ENCODE results near the gene ITLN1. TPM values are rescaled to one million over a fixed set of nuclear protein-coding genes. Genes with fewer than 3 reads are reported as not detected.
"Not testable (repeated sequence)": the region's sequence is repeated elsewhere in the genome, so short reads cannot be mapped to it uniquely, and the experiment has no call there.

Gene ITLN1
- not detected in 2 replicates for total RNA-seq

DNA sequence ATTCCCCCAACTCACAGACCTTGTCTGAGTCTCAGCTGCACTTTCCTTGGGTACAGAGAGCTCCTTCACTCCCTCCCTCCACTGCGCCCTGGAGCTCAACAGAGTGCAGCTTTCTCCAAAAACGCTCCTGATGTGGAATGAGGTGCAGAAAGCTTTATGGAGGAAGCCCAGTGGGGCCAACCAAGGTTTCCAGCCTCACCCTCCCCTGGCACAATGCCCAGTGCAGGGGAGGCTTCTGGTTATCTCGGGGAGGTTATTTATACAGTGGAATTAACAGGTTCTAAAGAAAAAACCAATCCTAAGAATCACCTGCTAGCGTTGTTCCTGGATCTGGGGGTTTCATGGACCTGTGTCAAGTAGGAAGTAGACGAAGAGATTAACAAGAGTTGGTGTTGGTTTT is at the start of gene ITLN1:
ITLN1 (minus strand) TSS at position 139 of the 400 bp plus-strand sequence. CDS start 303 bp downstream, outside the sequence.
- H3K79me2 ChIP-seq (ENCODE audit: insufficient read depth, low read length): no peaks in the 10 kb centered on the region

DNA sequence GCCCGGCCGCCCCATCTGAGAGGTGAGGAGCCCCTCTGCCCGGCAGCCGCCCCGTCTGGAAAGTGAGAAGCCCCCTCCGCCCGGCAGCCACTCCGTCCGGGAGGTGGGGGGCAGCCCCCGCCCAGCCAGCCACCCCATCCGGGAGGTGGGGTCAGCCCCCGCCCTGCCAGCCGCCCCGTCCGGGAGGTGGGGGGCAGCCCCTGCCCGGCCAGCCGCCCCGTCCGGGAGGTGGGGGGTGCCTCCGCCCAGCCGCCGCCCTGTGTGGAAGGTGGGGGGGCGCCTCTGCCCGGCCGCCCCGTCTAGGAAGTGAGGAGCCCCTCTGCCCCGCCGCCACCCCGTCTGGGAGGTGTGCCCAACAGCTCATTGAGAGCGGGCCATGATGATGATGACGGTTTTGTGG is 48.3 kb upstream of the ITLN1 start:
- H3K4me1 ChIP-seq (ENCODE audit: insufficient read depth, low read length); H3K9me3 ChIP-seq (ENCODE audit: low read depth, low read length); H3K27ac ChIP-seq (ENCODE audit: low read depth, low read length); H3K4me3 ChIP-seq (ENCODE audit: insufficient read depth, low read length); H3K27me3 ChIP-seq (ENCODE audit: insufficient read depth, low read length); H3K79me2 ChIP-seq (ENCODE audit: insufficient read depth, low read length); H3K4me2 ChIP-seq (ENCODE audit: insufficient read depth, low read length); H3K36me3 ChIP-seq (ENCODE audit: insufficient read depth, low read length); H4K20me1 ChIP-seq (ENCODE audit: insufficient read depth, low read length); DNase-seq (ENCODE audit: insufficient read length, low spot score, missing footprints); H2AFZ ChIP-seq (ENCODE audit: low read length): not testable (repeated sequence)

More for the DNA sequence above, at the start of gene ITLN1:
- no peaks in the 10 kb centered on the region for H4K20me1 ChIP-seq (ENCODE audit: insufficient read depth, low read length)
- H3K36me3 ChIP-seq (ENCODE audit: insufficient read depth, low read length): no peaks in the 10 kb centered on the region
- TF ChIP-seq, protein P1, sequence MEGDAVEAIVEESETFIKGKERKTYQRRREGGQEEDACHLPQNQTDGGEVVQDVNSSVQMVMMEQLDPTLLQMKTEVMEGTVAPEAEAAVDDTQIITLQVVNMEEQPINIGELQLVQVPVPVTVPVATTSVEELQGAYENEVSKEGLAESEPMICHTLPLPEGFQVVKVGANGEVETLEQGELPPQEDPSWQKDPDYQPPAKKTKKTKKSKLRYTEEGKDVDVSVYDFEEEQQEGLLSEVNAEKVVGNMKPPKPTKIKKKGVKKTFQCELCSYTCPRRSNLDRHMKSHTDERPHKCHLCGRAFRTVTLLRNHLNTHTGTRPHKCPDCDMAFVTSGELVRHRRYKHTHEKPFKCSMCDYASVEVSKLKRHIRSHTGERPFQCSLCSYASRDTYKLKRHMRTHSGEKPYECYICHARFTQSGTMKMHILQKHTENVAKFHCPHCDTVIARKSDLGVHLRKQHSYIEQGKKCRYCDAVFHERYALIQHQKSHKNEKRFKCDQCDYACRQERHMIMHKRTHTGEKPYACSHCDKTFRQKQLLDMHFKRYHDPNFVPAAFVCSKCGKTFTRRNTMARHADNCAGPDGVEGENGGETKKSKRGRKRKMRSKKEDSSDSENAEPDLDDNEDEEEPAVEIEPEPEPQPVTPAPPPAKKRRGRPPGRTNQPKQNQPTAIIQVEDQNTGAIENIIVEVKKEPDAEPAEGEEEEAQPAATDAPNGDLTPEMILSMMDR (IDR thresholded peaks at IDR 0.05; ENCODE audit: extremely low read depth, low read depth, low read length): no peak
- H3K27me3 ChIP-seq (ENCODE audit: insufficient read depth, low read length): no peaks in the 10 kb centered on the region
- H3K4me2 ChIP-seq (ENCODE audit: insufficient read depth, low read length): no peak within 1 kb of the TSS
- DNase-seq (ENCODE audit: insufficient read length, low spot score, missing footprints): no peak
- no peaks in the 10 kb centered on the region for H3K4me1 ChIP-seq (ENCODE audit: insufficient read depth, low read length)
- H2AFZ ChIP-seq (ENCODE audit: low read length): no peak within 1 kb of the TSS
- H3K4me3 ChIP-seq (ENCODE audit: insufficient read depth, low read length): no peak within 1 kb of the TSS
- H3K9me3 ChIP-seq (ENCODE audit: low read depth, low read length): no peaks in the 10 kb centered on the region
- H3K27ac ChIP-seq (ENCODE audit: low read depth, low read length): no peak within 1 kb of the TSS

DNA sequence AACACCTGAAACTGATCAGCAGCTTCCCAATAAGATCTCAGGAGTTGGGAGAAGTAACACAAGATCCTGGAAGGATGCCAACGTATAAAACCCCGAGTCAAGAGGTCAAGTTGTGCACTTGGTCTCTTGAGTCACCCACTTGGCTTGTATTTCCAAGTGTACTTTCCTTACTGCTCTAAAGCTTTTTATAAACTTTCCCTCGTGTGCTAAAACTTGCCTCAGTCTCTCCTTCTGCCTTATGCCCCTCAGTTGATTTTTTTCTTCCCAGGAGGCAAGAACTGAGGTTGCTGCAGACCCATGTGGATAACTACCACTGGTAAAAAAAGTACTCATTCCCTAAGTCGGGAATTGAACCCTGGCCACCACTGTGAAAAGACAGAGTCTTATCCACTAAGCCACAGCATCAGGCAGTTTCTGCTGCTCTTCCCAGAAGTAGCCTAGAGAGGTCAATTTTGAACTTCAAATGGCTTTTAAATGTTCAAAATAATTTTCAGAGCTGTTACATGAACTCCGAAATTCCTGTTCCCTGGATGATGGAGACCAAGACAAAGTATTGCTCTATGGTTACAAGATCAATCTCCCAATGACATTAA is 40.8 kb upstream of the ITLN1 start:
- no peaks in the 10 kb centered on the region for H3K36me3 ChIP-seq (ENCODE audit: insufficient read depth, low read length)
- H3K27ac ChIP-seq (ENCODE audit: low read depth, low read length): no peak overlapping the region
- no peak overlapping the region for H3K4me3 ChIP-seq (ENCODE audit: insufficient read depth, low read length)
- H3K79me2 ChIP-seq (ENCODE audit: insufficient read depth, low read length): no peaks in the 10 kb centered on the region
- H3K27me3 ChIP-seq (ENCODE audit: insufficient read depth, low read length): no peaks in the 10 kb centered on the region
- H4K20me1 ChIP-seq (ENCODE audit: insufficient read depth, low read length): no peaks in the 10 kb centered on the region
- DNase-seq (ENCODE audit: insufficient read length, low spot score, missing footprints): peak; percentile 76
- H2AFZ ChIP-seq (ENCODE audit: low read length): no peak overlapping the region
- H3K4me1 ChIP-seq (ENCODE audit: insufficient read depth, low read length): no peaks in the 10 kb centered on the region
- TF ChIP-seq, protein P1 (IDR thresholded peaks at IDR 0.05; ENCODE audit: extremely low read depth, low read depth, low read length): no peak
- no peaks in the 10 kb centered on the region for H3K9me3 ChIP-seq (ENCODE audit: low read depth, low read length)
- no peak overlapping the region for H3K4me2 ChIP-seq (ENCODE audit: insufficient read depth, low read length)

DNA sequence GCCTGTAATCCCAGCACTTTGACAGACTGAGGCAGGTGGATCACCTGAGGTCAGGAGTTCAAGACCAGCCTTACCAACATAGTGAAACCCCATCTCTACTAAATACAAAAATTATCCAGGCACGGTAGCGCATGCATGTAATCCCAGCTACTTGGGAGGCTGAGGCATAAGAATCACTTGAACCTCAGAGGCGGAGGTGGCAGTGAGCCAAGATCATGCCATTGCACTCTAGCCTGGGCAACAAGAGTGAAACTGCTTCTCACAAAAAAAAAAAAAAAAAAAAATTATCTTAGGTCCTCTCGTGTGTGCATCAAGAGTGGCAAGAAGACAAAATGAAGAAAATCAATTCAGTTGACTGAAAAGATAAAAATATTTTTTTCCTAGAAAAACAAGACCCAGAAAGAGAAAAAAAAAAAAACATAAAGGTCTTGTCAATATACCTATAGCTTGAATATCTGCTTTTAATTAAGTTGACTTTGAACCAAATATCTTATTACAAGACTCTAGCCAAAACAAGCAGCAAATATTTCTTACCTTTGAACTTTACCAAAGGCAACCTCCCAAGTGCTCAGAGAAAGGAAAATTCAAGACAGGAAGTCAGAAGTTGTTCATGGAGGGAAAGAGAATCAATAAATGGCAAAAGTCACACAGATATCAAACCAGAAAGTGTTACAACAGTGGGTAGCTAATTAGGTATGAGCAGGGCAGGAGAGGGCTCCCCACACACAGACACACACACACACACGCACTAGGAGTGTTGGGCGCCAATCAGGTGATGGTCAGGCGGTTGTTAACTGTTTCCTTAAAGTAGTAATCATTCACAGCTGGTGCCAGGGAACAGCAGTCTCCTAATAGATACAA is 40.0 kb upstream of the ITLN1 start:
- no peak overlapping the region for H3K4me2 ChIP-seq (ENCODE audit: insufficient read depth, low read length)
- H3K27ac ChIP-seq (ENCODE audit: low read depth, low read length): no peak overlapping the region
- TF ChIP-seq, protein P1 (IDR thresholded peaks at IDR 0.05; ENCODE audit: extremely low read depth, low read depth, low read length): no peak
- no peaks in the 10 kb centered on the region for H3K36me3 ChIP-seq (ENCODE audit: insufficient read depth, low read length)
- H3K27me3 ChIP-seq (ENCODE audit: insufficient read depth, low read length): no peaks in the 10 kb centered on the region
- H4K20me1 ChIP-seq (ENCODE audit: insufficient read depth, low read length): no peaks in the 10 kb centered on the region
- no peaks in the 10 kb centered on the region for H3K9me3 ChIP-seq (ENCODE audit: low read depth, low read length)
- H3K4me3 ChIP-seq (ENCODE audit: insufficient read depth, low read length): no peak overlapping the region
- no peaks in the 10 kb centered on the region for H3K4me1 ChIP-seq (ENCODE audit: insufficient read depth, low read length)
- no peak overlapping the region for H2AFZ ChIP-seq (ENCODE audit: low read length)
- no peak for DNase-seq (ENCODE audit: insufficient read length, low spot score, missing footprints)
- no peaks in the 10 kb centered on the region for H3K79me2 ChIP-seq (ENCODE audit: insufficient read depth, low read length)
